ENCODE results near the gene TOB2. TPM values are rescaled to one million over a fixed set of nuclear protein-coding genes. Genes with fewer than 3 reads are reported as not detected.

TOB2 gene
- polyA plus RNA-seq, 1 of the 3 experiments (the other 2 are of a cell fraction) = 8.3 TPM

DNA sequence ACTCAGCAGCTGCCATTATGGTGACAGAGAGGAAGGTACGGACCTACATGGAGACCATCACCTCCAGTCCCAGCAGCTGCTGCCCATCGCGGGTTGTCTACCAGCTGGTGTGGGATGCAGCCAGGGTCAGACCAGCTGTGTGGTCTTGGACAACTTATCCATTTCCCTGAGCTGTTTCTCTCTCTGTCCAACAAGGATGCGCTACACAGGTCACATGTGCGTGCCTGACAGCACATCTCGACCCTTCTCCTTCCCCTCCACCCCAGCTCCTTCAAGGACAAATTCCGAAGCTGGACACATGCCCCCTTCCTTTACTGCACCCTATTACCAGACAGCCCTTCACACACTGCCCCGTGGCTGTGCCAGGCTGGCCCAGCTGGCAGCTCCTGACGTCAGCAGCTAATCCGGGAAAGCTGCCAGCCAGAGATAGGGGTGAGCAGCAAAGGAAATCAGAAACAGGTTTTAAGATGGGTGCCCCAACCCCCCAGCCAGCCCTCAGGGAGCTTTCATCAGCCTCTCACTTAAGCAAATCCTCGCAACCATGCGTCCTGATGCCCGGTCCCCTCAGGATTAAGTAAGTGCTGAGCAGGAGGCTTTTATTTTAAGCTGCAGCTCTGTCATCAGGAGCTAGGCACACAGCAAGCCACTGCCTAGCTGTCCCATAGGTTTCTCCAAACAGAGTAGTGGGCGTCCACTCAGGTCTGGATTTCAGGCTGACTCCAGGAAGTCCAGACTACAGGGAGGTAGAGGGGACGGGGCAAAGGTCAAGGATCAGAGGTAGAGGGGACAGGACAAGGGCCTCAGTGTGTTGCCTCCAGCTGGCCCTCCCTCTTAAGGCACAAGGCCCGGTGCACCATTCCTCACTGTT, 44.6 kb downstream of the TOB2 start (continued):
- TF ChIP-seq FOXJ3 (CRISPR knock-in tag; IDR thresholded peaks at IDR 0.05) (0 out of 2 replicates have a peak, but pooled peaks have one; percentile 24), MXI1 (IDR thresholded peaks at IDR 0.05; ENCODE audit: low read depth, low read length) (no peak)

DNA sequence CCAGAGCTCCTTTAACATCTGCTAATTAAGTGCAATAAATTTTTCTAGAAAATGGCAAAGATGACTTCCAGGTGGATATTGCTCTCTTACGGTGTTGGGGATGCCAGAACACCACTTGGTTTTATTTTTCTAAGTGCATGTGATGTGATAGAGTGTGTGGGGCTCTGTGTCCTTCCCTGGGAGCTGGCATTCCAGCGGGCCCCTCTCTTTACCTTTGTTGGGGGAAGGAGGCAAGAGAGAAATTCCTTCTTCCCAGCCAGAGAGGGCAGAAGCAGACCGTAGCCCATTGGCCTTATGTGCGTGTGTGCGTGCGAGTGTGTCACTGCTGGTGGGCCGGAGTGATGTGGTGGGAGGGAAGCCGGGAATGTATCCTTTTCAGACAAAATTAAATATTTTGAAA, 47.7 kb downstream of the TOB2 start:
- no peaks in the 10 kb centered on the region for H3K27me3 ChIP-seq (ENCODE audit: insufficient read depth)
- peaks cover 10 to 19% of the 10 kb centered on the region in 2 experiments; a peak in 2 of 4 replicates for H3K4me1 ChIP-seq (ENCODE audit: control insufficient read depth in 1 of 2, insufficient read depth in 2 of 2, low read depth in 1 of 2, low read length in 1 of 2)
- peaks cover 0 to 19% of the 10 kb centered on the region in 2 experiments for H3K36me3 ChIP-seq (replicated peaks in 1 of 2; ENCODE audit: control insufficient read depth in 1 of 2, insufficient read depth in 2 of 2, low read length in 1 of 2)
- no peak for DNase-seq
- no peak overlapping the region for H3K4me3 ChIP-seq (ENCODE audit: low read depth in 2 of 2, low read length in 1 of 2)
- POLR2A ChIA-PET = no interaction called here
- no peak overlapping the region for H2AFZ ChIP-seq (ENCODE audit: low read depth)
- no peaks in the 10 kb centered on the region for H3K9me2 ChIP-seq
- no peak overlapping the region for H3K4me2 ChIP-seq
- H3F3A ChIP-seq (replicated peaks; ENCODE audit: insufficient read depth) = no peaks in the 10 kb centered on the region
- TF ChIP-seq YY1 (IDR thresholded peaks at IDR 0.05; ENCODE audit: low read depth) (no peak), GATA2 (CRISPR knock-in tag; IDR thresholded peaks at IDR 0.05) (no peak), MEF2A (IDR thresholded peaks at IDR 0.05; ENCODE audit: borderline replicate concordance, low read depth) (no peak), RCOR1 (IDR thresholded peaks at IDR 0.05; ENCODE audit: low read length) (no peak), FOSL2 (IDR thresholded peaks at IDR 0.05; ENCODE audit: borderline replicate concordance, low read depth) (no peak)
- TF ChIP-seq, protein P1, sequence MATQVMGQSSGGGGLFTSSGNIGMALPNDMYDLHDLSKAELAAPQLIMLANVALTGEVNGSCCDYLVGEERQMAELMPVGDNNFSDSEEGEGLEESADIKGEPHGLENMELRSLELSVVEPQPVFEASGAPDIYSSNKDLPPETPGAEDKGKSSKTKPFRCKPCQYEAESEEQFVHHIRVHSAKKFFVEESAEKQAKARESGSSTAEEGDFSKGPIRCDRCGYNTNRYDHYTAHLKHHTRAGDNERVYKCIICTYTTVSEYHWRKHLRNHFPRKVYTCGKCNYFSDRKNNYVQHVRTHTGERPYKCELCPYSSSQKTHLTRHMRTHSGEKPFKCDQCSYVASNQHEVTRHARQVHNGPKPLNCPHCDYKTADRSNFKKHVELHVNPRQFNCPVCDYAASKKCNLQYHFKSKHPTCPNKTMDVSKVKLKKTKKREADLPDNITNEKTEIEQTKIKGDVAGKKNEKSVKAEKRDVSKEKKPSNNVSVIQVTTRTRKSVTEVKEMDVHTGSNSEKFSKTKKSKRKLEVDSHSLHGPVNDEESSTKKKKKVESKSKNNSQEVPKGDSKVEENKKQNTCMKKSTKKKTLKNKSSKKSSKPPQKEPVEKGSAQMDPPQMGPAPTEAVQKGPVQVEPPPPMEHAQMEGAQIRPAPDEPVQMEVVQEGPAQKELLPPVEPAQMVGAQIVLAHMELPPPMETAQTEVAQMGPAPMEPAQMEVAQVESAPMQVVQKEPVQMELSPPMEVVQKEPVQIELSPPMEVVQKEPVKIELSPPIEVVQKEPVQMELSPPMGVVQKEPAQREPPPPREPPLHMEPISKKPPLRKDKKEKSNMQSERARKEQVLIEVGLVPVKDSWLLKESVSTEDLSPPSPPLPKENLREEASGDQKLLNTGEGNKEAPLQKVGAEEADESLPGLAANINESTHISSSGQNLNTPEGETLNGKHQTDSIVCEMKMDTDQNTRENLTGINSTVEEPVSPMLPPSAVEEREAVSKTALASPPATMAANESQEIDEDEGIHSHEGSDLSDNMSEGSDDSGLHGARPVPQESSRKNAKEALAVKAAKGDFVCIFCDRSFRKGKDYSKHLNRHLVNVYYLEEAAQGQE (IDR thresholded peaks at IDR 0.05; ENCODE audit: low read depth, low read length) = no peak
- TF ChIP-seq, protein P2, sequence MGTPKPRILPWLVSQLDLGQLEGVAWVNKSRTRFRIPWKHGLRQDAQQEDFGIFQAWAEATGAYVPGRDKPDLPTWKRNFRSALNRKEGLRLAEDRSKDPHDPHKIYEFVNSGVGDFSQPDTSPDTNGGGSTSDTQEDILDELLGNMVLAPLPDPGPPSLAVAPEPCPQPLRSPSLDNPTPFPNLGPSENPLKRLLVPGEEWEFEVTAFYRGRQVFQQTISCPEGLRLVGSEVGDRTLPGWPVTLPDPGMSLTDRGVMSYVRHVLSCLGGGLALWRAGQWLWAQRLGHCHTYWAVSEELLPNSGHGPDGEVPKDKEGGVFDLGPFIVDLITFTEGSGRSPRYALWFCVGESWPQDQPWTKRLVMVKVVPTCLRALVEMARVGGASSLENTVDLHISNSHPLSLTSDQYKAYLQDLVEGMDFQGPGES (IDR thresholded peaks at IDR 0.05; ENCODE audit: low read depth, low read length) = no peak
- TF ChIP-seq, protein P3, sequence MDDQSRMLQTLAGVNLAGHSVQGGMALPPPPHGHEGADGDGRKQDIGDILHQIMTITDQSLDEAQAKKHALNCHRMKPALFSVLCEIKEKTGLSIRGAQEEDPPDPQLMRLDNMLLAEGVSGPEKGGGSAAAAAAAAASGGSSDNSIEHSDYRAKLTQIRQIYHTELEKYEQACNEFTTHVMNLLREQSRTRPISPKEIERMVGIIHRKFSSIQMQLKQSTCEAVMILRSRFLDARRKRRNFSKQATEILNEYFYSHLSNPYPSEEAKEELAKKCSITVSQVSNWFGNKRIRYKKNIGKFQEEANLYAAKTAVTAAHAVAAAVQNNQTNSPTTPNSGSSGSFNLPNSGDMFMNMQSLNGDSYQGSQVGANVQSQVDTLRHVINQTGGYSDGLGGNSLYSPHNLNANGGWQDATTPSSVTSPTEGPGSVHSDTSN (IDR thresholded peaks at IDR 0.05) = no peak
- H3K79me2 ChIP-seq (ENCODE audit: insufficient read depth) = no peaks in the 10 kb centered on the region
- no peaks in the 10 kb centered on the region for H4K20me1 ChIP-seq (ENCODE audit: insufficient read depth)
- WGBS (ENCODE audit: low lambda C conversion rate) = 91% methylated on average over 7 of the region's 8 CpGs
- no peak overlapping the region for H3K27ac ChIP-seq (ENCODE audit: low read depth in 2 of 2, low read length in 1 of 2)
- CTCF ChIA-PET = interaction anchor here (0.6 to 2.2 kb wide), 4 partner anchors 32 to 199 kb away, joined by 3 to 7 read pairs (median 4); no protein-coding TSS in a partner anchor
- no peaks in the 10 kb centered on the region for H3K9me3 ChIP-seq
- no peak overlapping the region for H3K9ac ChIP-seq
